Measurements from ENCODE around the gene AXIN1. TPM values are rescaled to one million over a fixed set of nuclear protein-coding genes. Genes with fewer than 3 reads are reported as not detected.

Gene AXIN1
- total and polyA plus RNA-seq, 8 donors = 11.7 to 69.2 (median 17.4) TPM

- no peak for TF ChIP-seq POLR2A (IDR thresholded peaks at IDR 0.05)
- TF ChIP-seq CTCF (IDR thresholded peaks at IDR 0.05) = no peak
- TF ChIP-seq POLR2AphosphoS5 (IDR thresholded peaks at IDR 0.05) = no peak
- TF ChIP-seq EP300 (IDR thresholded peaks at IDR 0.05) = no peak
- Histone ChIP-seq H3K27me3 (no peaks in the 10 kb centered on the region), H3K4me1 (peaks cover 0 to 19% (median 15%) of the 10 kb centered on the region in 4 donors), H3K27ac (no peak overlapping the region), H3K36me3 (peaks cover 48 to 70% (median 68%) of the 10 kb centered on the region in 4 donors), H3K4me3 (no peak overlapping the region), H3K9me3 (no peaks in the 10 kb centered on the region)
- intact Hi-C loops (cut with DNase I; ENCODE audit: low total_unique reads) = no loop called here
- DNase-seq = no peak
- 90 to 93% (median 91%) methylated on average over 6 to 17 of the region's 17 CpGs for WGBS, 5 donors
Observed at GRCh38 chr16:263944-264343, 88.6 kb downstream of the AXIN1 start.

- H3K27me3 ChIP-seq = no peaks in the 10 kb centered on the region
- peaks cover 0 to 14% (median 12%) of the 10 kb centered on the region in 4 donors for H3K4me1 ChIP-seq
- no peak overlapping the region for H3K27ac ChIP-seq
- WGBS, 5 donors = 93 to 96% (median 93%) methylated on average over 29 to 35 of the region's 35 CpGs
- H3K9me3 ChIP-seq = no peaks in the 10 kb centered on the region
- peaks cover 48 to 76% (median 73%) of the 10 kb centered on the region in 4 donors for H3K36me3 ChIP-seq
- H3K4me3 ChIP-seq = no peak overlapping the region
- TF ChIP-seq POLR2A (IDR thresholded peaks at IDR 0.05) (no peak), CTCF (IDR thresholded peaks at IDR 0.05) (no peak)
- no peak for DNase-seq
- intact Hi-C loops (cut with DNase I; ENCODE audit: low total_unique reads) = no loop called here
Observed at GRCh38 chr16:263182-263774, 89.2 kb downstream of the AXIN1 start.

DNA sequence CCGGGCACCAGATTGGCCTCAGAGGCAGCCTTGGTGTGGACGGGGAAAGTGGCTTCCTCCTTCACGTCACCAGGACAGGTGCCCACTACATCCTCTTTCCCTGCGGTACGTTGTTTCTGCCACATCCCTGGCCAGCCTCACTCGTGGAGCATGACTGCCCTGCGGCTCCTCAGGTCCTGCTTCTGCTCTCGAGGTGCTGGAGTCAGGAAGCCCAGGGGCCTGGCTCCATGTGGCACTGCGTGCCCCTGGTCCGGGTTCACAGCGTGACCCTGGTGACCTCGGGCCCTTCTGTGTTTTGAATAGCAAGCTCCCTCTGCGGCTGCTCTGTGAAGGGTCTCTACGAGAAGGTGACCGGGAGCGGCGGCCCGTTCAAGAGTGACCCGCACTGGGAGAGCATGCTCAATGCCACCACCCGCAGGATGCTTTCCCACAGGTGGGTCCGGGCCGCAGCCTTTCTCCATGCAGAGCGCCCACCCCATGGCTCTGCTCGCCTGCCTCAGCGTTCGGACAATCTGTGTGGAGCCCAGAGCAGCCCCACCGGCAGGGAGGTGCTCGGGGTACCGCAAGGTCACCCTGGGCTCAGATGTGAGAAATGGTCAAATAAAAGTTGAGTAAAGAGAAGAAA is 90.3 kb downstream of the AXIN1 start:
- intact Hi-C loops (cut with DNase I; ENCODE audit: low total_unique reads) = no loop called here
- H3K27ac ChIP-seq = no peak overlapping the region
- H3K9me3 ChIP-seq = no peaks in the 10 kb centered on the region
- peaks cover 48 to 78% (median 75%) of the 10 kb centered on the region in 4 donors for H3K36me3 ChIP-seq
- 92 to 94% (median 93%) methylated on average over 27 to 29 of the region's 29 CpGs for WGBS, 5 donors
- H3K4me1 ChIP-seq = peaks cover 0 to 12% (median 9%) of the 10 kb centered on the region in 4 donors
- no peaks in the 10 kb centered on the region for H3K27me3 ChIP-seq
- no peak for TF ChIP-seq CTCF (IDR thresholded peaks at IDR 0.05)
- no peak for TF ChIP-seq EP300 (IDR thresholded peaks at IDR 0.05)
- no peak for TF ChIP-seq POLR2A (IDR thresholded peaks at IDR 0.05)
- no peak for TF ChIP-seq POLR2AphosphoS5 (IDR thresholded peaks at IDR 0.05)
- H3K4me3 ChIP-seq = no peak overlapping the region
- no peak for DNase-seq

DNA sequence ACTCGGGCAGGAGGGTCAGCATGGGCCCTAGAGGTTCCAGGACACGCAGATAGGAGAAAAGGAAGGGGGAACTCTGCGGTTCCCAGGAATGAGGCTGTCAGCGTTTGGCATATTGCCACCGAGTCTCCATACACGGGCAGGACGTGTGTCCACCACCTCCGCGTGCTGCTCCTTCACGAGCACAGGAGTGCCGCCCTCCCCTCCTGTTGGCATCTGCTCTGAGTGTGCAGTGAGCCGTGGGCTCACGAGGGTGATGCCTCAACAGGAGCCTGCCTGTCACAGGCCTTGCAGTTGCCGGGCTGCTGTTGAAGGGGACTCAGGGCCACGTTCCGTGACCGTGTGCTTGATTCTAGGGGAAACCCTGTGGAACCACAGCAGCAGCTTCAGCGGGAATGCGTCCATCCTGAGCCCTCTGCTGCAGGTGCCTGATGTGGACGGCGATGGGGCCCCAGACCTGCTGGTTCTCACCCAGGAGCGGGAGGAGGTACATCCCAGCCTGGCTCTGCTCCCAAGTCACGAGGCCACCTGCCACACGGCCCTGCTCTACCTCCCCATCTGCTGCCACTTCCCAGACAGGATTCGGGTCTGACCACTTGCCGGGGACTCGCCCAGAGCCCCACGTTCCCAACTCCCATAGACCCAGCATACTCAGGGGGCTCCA is 91.4 kb downstream of the AXIN1 start:
- H3K27ac ChIP-seq = no peak overlapping the region
- no peak overlapping the region for H3K4me3 ChIP-seq
- H3K4me1 ChIP-seq = peaks cover 0 to 11% (median 8%) of the 10 kb centered on the region in 4 donors
- no peaks in the 10 kb centered on the region for H3K27me3 ChIP-seq
- intact Hi-C loops (cut with DNase I; ENCODE audit: low total_unique reads) = no loop called here
- no peak for DNase-seq
- H3K9me3 ChIP-seq = no peaks in the 10 kb centered on the region
- TF ChIP-seq POLR2AphosphoS5 (IDR thresholded peaks at IDR 0.05) (no peak), CTCF (IDR thresholded peaks at IDR 0.05) (no peak), POLR2A (IDR thresholded peaks at IDR 0.05) (no peak), EP300 (IDR thresholded peaks at IDR 0.05) (no peak)
- H3K36me3 ChIP-seq = peaks cover 48 to 86% (median 84%) of the 10 kb centered on the region in 4 donors
- 78 to 93% (median 87%) methylated on average over 13 to 28 of the region's 28 CpGs for WGBS, 5 donors
